HG03039 (cell line): ENCODE data around the gene GARNL3.
A peak's percentile ranks its signal among the peaks of the same experiment; 100 is the strongest.

Experiments
- ATAC-seq: cut with Tn5 transposase; IDR thresholded peaks from one replicate; pipeline ENCODE4 v1.9.1; 2021; ENCODE audit warnings: mild to moderate bottlenecking, moderate library complexity; ENCODE audit not compliant: unreplicated experiment

Gene GARNL3

DNA sequence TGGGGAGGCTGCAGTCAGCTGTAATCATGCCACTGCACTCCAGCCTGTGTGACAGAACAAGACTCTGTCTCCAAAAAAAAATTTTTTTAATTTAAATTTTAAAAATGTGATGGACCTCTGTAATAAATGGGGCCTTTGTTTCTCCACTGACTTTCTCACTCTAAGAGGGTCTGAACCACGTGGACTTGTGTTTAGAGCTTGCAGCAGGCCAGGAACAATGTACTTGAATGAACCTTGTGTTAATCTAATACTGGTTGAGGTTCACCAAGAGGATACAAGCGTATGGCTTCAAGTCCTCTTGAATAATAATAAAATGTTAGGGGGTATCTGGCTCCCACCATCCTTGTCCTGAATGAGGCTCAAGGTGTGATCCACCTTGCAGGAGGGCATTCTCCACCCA is 118.0 kb downstream of the GARNL3 start:
- ATAC-seq, result no peak

GRCh38 chr9:127384016-127384730 is 119.6 kb downstream of the GARNL3 start:
- ATAC-seq, result no peak

- no peak for ATAC-seq
Measured at GRCh38 chr9:127384901-127385300, 120.3 kb downstream of the GARNL3 start.

GRCh38 chr9:127386249-127386648 is 121.7 kb downstream of the GARNL3 start:
- ATAC-seq, result no peak

- no peak for ATAC-seq
Measured at GRCh38 chr9:127386981-127387380, 122.4 kb downstream of the GARNL3 start.

DNA sequence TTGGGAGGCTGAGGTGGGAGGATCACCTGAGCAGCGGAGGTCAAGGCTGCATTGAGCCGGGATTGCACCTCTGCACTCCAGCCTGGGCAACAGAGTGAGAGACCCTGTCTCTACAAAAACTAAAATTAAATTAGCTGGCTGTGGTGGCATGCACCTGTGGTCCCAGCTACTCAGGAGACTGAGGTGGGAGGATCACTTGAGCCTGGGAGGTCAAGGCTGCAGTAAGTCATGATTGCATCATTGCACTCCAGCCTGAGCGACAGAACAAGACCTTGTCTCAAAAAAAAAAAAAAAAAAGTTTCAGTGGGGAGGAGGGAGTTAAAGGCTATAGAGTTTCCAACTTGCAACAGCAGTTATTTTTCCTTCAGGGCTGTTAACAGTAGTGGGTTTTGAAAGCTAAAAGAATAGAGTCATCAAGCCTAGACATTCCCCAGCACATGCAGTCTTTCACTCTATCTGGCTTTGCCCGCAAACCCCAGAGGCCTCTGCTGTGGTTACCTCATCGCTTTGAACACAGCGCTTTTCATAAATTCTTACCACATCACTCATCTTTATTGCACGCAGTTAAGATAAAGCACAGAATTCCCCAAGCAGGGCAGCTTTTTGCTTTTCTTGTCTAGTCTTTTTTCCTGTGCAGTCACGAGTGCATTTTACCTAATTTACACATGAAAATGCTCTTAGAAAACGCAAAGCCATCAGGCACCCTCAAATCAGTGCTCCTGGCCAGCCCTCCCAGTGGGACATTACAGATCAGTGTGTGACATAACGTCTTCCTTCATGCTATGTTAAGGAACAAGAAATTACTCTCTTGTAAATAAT is 123.7 kb downstream of the GARNL3 start:
- peak; percentile 71 for ATAC-seq

DNA sequence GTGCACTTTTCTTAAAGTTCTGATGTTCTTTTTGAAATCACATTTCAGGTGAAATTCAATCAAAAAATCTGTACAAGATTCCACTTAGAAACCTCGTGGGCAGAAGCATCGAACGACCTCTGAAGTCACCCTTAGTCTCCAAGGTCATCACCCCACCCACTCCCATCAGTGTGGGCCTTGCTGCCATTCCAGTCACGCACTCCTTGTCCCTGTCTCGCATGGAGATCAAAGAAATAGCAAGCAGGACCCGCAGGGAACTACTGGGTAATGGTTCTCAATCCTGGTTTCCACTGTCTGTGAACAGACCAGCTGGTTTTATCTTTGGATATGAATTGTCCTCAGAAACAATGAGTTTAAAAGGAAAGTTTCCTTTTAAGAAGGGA is 124.3 kb downstream of the GARNL3 start:
- no peak for ATAC-seq

DNA sequence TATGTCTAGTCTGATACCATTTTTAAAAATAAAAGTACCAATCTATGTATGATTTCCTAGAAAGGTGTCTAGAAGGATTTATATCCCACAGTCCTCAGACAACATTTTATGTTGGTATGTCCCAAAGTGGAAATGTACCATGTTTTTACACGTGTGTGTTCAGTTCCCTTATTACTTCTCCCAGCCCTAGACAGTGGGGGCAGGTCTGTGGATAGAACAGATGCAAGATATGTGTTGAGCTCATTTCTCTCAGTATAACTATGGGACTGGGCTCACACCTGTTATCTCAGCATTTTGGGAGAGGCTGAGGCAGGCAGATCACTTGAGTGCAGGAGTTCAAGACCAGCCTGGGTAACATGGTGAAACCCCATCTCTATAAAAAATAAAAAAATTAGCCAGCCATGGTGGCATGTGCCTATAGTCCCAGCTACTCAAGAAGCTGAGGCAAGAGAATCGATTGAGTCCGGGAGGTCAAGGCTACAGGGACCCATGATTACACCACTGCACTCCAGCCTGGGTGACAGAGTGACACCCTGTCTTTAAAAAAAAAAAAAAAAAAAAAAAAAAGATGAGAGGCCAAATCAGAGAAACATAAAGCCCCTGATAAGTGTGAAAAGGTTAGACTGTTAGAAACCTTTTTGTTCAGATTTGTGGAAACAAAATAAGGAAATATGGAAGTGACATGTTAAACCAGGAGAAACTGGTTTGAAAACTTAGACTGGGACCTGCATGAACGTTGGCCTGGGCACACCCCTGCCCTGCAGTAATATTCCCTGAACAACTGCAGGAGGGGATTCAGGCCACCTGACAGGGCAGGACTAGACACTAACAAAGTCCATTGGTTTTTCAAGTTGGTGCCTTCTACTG is 125.0 kb downstream of the GARNL3 start:
- ATAC-seq, result no peak

GRCh38 chr9:127390248-127390545 is 125.6 kb downstream of the GARNL3 start:
- no peak for ATAC-seq

DNA sequence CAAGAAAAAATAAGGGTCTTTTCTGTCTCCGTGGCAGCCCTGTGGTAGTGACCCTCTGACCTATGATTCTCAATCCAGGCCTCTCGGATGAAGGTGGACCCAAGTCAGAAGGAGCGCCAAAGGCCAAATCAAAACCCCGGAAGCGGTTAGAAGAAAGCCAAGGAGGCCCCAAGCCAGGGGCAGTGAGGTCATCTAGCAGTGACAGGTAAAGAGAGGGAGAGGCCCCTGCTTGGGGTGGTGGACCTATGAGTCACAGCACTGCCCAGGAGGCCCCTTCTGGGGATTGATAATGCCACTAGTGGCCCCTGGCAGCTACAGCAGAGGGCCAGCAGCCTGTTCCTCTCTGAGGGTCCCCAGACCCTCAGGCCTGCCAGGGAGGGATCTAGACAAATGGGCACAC is 126.0 kb downstream of the GARNL3 start:
- ATAC-seq, result no peak

DNA sequence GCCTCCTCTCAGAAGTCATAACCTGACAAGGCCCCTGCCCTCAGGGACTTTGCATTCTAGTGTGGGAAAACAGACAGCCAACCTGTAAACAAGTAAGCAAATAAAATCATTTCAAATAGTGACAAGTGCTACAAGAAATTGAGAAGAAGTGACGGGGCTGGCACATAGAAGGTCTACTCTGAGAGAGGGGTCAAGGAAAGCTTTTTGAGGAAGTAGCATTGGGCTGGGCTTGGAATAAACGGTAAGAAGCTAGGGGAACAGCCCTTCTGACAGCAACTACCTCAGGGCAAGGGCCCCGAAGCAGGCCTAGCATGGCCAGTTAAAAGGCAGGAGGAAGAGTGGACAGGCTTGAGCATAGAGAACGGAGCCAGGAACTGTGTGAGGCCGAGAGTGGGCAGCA is 127.6 kb downstream of the GARNL3 start:
- ATAC-seq, result no peak

GRCh38 chr9:127392976-127393375 is 128.4 kb downstream of the GARNL3 start:
- no peak for ATAC-seq

- no peak for ATAC-seq
Measured at GRCh38 chr9:127393645-127394044, 129.1 kb downstream of the GARNL3 start.

- ATAC-seq, result no peak
Measured at GRCh38 chr9:127395497-127396252, 131.1 kb downstream of the GARNL3 start.

- ATAC-seq, result no peak
Measured at GRCh38 chr9:127396253-127396807, 131.8 kb downstream of the GARNL3 start.

GRCh38 chr9:127396808-127397645 is 132.5 kb downstream of the GARNL3 start, which contains the start of gene SLC2A8:
Gene SLC2A8 (plus strand): TSS chr9:127397169. CDS start chr9:127397231, 62 bp downstream.
- peak; percentile 90 for ATAC-seq

- ATAC-seq, result no peak
Measured at GRCh38 chr9:127397646-127398274, 133.2 kb downstream of the GARNL3 start.

DNA sequence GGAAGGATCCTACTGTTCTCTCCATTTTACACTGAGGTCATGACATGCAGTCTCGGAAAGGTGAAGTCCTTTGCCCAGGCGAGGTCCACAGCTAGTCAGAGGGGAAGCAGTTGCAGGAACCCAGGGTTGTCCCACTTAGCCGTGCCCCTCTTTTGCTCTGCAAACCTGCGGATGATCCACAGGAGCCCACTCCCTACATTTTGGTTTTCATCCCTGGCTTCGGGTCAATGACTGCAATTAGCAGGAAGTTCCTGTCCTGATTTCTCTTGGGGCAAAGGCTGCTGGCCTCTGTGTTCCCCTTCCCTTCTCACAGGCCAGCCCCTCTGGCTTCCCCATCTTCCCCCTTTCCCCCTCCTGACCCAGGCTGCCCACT is 133.7 kb downstream of the GARNL3 start:
- no peak for ATAC-seq

DNA sequence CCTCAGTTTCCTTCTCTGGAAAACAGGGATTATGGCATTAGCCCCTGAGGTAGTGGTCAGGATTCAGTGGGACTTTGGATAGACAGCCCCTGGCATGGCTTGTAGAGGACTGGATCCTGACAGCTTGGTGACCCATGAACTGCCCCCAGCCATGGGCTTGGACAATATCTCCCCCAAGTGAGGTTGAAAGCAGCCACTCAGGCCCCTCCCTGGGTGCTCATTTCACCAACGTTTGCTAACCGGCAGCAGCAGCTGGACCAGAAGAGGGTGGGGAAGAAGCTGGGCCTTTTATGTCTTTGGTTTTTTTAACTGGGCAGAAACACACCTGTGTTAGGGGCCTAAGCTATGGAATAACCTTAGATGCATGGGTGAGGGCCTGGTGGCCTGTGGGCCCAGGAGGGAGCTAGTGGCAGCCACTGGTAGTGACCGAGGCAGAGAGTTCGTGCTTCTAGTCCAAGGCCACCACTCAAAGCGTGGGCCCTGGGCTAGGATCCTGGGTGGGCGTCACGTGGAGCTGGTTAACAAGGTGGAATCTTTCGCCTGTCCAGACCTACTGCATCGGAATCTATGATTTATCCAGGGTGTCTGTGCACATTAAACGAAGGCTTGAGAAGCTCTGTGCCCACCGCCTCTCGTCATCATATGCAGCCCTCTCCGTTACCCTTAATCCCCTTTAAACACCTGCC is 134.3 kb downstream of the GARNL3 start:
- no peak for ATAC-seq
